ENCODE measurements around the gene ATG10. TPM values are rescaled to one million over a fixed set of nuclear protein-coding genes. Genes with fewer than 3 reads are reported as not detected.

The ATG10 gene
- total and polyA plus RNA-seq, 2 experiments from 2014 or later, result 12.5 to 17.7 TPM

DNA sequence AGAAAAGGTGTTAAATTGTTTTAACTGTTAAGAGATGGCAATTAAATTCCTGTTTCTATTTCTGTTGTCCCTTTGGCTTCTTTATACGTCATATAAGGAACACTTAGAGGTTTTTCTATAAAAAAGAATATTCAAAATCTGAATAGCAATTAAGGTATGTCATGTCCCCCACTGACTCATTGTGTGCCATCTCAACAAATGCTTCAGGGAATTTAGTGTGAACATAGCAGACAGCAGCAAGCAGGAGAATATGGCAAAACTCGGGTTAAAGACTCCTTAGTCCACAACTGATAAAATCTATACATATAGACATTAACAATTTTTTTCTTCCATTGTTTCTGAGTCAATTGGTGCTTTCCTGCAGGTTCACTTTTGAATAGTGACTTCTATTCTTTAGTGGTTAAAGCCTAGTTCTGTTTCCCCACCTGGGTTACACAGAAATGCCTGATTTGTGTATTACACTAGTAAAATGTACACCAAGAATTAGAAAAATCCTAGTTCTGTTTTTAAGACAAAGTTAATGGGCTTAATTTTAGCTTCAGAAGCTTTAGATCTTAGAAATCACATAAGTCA is 324.2 kb downstream of the ATG10 start:
- peaks cover 13% of the 10 kb centered on the region for H3K27me3 Mint-ChIP-seq (ENCODE audit: insufficient read depth, low read depth, poor library complexity)
- no peak for ATAC-seq
- Histone ChIP-seq H3K9me2 (ENCODE audit: insufficient read depth) (no peaks in the 10 kb centered on the region), H3K4me2 (no peak overlapping the region; the same call in 1 of the 2 replicates), H4K20me1 (replicated peaks; ENCODE audit: insufficient read depth) (no peaks in the 10 kb centered on the region), H3K4me3 (no peak overlapping the region), H3K36me3 (ENCODE audit: insufficient read depth) (no peaks in the 10 kb centered on the region), H3K4me1 (ENCODE audit: insufficient read depth) (peaks cover 29% of the 10 kb centered on the region), H3K27me3 (ENCODE audit: insufficient read depth) (peaks cover 19% of the 10 kb centered on the region), H3K27ac (ENCODE audit: low read depth) (no peak overlapping the region), H3F3A (replicated peaks; ENCODE audit: low read depth) (no peaks in the 10 kb centered on the region), H3K79me2 (replicated peaks; ENCODE audit: insufficient read depth) (no peaks in the 10 kb centered on the region), H2AFZ (no peak overlapping the region)
- H3K9me3 Mint-ChIP-seq, result peaks cover 3% of the 10 kb centered on the region; the same call in 1 of the 3 replicates
- H3K36me3 Mint-ChIP-seq (ENCODE audit: low read depth), result no peaks in the 10 kb centered on the region
- no peak for DNase-seq (ENCODE audit: low spot score)
- H3K4me1 Mint-ChIP-seq, result peaks cover 38% of the 10 kb centered on the region
- no peak for TF ChIP-seq STAT1 (IDR thresholded peaks at IDR 0.05; ENCODE audit: unreplicated experiment)
- TF ChIP-seq, protein P1, sequence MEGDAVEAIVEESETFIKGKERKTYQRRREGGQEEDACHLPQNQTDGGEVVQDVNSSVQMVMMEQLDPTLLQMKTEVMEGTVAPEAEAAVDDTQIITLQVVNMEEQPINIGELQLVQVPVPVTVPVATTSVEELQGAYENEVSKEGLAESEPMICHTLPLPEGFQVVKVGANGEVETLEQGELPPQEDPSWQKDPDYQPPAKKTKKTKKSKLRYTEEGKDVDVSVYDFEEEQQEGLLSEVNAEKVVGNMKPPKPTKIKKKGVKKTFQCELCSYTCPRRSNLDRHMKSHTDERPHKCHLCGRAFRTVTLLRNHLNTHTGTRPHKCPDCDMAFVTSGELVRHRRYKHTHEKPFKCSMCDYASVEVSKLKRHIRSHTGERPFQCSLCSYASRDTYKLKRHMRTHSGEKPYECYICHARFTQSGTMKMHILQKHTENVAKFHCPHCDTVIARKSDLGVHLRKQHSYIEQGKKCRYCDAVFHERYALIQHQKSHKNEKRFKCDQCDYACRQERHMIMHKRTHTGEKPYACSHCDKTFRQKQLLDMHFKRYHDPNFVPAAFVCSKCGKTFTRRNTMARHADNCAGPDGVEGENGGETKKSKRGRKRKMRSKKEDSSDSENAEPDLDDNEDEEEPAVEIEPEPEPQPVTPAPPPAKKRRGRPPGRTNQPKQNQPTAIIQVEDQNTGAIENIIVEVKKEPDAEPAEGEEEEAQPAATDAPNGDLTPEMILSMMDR (conservative IDR thresholded peaks at IDR 0.05; ENCODE audit: low read depth in 2 of 2), result no peak
- TF ChIP-seq, protein P2, sequence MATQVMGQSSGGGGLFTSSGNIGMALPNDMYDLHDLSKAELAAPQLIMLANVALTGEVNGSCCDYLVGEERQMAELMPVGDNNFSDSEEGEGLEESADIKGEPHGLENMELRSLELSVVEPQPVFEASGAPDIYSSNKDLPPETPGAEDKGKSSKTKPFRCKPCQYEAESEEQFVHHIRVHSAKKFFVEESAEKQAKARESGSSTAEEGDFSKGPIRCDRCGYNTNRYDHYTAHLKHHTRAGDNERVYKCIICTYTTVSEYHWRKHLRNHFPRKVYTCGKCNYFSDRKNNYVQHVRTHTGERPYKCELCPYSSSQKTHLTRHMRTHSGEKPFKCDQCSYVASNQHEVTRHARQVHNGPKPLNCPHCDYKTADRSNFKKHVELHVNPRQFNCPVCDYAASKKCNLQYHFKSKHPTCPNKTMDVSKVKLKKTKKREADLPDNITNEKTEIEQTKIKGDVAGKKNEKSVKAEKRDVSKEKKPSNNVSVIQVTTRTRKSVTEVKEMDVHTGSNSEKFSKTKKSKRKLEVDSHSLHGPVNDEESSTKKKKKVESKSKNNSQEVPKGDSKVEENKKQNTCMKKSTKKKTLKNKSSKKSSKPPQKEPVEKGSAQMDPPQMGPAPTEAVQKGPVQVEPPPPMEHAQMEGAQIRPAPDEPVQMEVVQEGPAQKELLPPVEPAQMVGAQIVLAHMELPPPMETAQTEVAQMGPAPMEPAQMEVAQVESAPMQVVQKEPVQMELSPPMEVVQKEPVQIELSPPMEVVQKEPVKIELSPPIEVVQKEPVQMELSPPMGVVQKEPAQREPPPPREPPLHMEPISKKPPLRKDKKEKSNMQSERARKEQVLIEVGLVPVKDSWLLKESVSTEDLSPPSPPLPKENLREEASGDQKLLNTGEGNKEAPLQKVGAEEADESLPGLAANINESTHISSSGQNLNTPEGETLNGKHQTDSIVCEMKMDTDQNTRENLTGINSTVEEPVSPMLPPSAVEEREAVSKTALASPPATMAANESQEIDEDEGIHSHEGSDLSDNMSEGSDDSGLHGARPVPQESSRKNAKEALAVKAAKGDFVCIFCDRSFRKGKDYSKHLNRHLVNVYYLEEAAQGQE (IDR thresholded peaks at IDR 0.05; ENCODE audit: unreplicated experiment), result no peak
- TF ChIP-seq NANOG (IDR thresholded peaks at IDR 0.05; ENCODE audit: borderline replicate concordance), result no peak
- no peak for TF ChIP-seq CREB1 (CRISPR knock-in tag; IDR thresholded peaks at IDR 0.05; ENCODE audit: low read depth)
- TF ChIP-seq ETS1 (IDR thresholded peaks at IDR 0.05), result no peak
- TF ChIP-seq JUNB (IDR thresholded peaks at IDR 0.05; ENCODE audit: unreplicated experiment), result no peak
- no peak for TF ChIP-seq POLR2AphosphoS5 (IDR thresholded peaks at IDR 0.05; ENCODE audit: low read depth)
- TF ChIP-seq, protein P3, sequence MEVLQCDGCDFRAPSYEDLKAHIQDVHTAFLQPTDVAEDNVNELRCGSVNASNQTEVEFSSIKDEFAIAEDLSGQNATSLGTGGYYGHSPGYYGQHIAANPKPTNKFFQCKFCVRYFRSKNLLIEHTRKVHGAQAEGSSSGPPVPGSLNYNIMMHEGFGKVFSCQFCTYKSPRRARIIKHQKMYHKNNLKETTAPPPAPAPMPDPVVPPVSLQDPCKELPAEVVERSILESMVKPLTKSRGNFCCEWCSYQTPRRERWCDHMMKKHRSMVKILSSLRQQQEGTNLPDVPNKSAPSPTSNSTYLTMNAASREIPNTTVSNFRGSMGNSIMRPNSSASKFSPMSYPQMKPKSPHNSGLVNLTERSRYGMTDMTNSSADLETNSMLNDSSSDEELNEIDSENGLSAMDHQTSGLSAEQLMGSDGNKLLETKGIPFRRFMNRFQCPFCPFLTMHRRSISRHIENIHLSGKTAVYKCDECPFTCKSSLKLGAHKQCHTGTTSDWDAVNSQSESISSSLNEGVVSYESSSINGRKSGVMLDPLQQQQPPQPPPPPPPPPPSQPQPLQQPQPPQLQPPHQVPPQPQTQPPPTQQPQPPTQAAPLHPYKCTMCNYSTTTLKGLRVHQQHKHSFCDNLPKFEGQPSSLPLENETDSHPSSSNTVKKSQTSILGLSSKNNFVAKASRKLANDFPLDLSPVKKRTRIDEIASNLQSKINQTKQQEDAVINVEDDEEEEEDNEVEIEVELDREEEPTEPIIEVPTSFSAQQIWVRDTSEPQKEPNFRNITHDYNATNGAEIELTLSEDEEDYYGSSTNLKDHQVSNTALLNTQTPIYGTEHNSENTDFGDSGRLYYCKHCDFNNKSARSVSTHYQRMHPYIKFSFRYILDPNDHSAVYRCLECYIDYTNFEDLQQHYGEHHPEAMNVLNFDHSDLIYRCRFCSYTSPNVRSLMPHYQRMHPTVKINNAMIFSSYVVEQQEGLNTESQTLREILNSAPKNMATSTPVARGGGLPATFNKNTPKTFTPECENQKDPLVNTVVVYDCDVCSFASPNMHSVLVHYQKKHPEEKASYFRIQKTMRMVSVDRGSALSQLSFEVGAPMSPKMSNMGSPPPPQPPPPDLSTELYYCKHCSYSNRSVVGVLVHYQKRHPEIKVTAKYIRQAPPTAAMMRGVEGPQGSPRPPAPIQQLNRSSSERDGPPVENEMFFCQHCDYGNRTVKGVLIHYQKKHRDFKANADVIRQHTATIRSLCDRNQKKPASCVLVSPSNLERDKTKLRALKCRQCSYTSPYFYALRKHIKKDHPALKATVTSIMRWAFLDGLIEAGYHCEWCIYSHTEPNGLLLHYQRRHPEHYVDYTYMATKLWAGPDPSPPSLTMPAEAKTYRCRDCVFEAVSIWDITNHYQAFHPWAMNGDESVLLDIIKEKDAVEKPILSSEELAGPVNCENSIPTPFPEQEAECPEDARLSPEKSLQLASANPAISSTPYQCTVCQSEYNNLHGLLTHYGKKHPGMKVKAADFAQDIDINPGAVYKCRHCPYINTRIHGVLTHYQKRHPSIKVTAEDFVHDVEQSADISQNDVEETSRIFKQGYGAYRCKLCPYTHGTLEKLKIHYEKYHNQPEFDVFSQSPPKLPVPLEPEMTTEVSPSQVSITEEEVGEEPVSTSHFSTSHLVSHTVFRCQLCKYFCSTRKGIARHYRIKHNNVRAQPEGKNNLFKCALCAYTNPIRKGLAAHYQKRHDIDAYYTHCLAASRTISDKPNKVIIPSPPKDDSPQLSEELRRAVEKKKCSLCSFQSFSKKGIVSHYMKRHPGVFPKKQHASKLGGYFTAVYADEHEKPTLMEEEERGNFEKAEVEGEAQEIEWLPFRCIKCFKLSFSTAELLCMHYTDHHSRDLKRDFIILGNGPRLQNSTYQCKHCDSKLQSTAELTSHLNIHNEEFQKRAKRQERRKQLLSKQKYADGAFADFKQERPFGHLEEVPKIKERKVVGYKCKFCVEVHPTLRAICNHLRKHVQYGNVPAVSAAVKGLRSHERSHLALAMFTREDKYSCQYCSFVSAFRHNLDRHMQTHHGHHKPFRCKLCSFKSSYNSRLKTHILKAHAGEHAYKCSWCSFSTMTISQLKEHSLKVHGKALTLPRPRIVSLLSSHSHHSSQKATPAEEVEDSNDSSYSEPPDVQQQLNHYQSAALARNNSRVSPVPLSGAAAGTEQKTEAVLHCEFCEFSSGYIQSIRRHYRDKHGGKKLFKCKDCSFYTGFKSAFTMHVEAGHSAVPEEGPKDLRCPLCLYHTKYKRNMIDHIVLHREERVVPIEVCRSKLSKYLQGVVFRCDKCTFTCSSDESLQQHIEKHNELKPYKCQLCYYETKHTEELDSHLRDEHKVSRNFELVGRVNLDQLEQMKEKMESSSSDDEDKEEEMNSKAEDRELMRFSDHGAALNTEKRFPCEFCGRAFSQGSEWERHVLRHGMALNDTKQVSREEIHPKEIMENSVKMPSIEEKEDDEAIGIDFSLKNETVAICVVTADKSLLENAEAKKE (CRISPR knock-in tag; IDR thresholded peaks at IDR 0.05), result no peak
- TF ChIP-seq ZNF331 (CRISPR knock-in tag; IDR thresholded peaks at IDR 0.05; ENCODE audit: low read depth), result no peak
- no peak for TF ChIP-seq ZNF114 (CRISPR knock-in tag; IDR thresholded peaks at IDR 0.05)
- no peak for TF ChIP-seq EZH2phosphoT487 (IDR thresholded peaks at IDR 0.05; ENCODE audit: unreplicated experiment)
- no peak overlapping the region for H3K27ac Mint-ChIP-seq
- no peak overlapping the region for H3K4me3 Mint-ChIP-seq
